ENCODE data around the gene SENP7.
"Not testable (repeated sequence)": the region's sequence is repeated elsewhere in the genome, so short reads cannot be mapped to it uniquely, and the experiment has no call there.

SENP7 gene

GRCh38 chr3:101362406-101362805 lies 150.6 kb downstream of the SENP7 start:
- in situ Hi-C loops (cut with MboI; ENCODE audit: low sequenced_read_pairs): no loop called here

- in situ Hi-C loops (cut with MboI; ENCODE audit: low sequenced_read_pairs): no loop called here
Observed at GRCh38 chr3:101351829-101352228, 161.2 kb downstream of the SENP7 start.

GRCh38 chr3:101340591-101340990 lies 172.4 kb downstream of the SENP7 start:
- in situ Hi-C loops (cut with MboI; ENCODE audit: low sequenced_read_pairs): no loop called here

- in situ Hi-C loops (cut with MboI; ENCODE audit: low sequenced_read_pairs): no loop called here
Observed at GRCh38 chr3:101333883-101334282, 179.1 kb downstream of the SENP7 start.

GRCh38 chr3:101329016-101329673 lies 183.9 kb downstream of the SENP7 start:
- in situ Hi-C loops (cut with MboI; ENCODE audit: low sequenced_read_pairs): no loop called here

- in situ Hi-C loops (cut with MboI; ENCODE audit: low sequenced_read_pairs): no loop called here
Observed at GRCh38 chr3:101325393-101326134, 187.4 kb downstream of the SENP7 start.

DNA sequence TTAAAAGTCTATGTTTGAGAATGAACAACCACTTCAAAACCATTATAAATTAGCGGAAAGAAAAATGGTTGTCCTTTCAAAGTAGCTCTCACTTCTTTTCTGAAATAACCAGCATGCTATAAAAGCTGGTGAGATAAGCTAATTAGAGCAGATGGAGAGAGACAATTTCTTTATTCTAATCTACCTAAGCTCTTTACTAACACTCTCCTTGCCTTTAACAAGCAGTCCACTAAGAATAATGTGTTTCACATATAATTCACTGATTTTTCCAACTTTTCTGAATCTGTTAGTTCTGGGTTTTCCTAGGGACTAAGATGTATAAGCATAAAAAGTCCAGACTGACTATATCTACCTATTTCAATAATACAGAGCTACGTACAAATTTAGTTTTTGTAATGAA lies 192.5 kb downstream of the SENP7 start, which contains the start of gene IMPG2:
Gene IMPG2, minus strand, starts transcription at position 101 of the 400 bp plus-strand sequence. CDS start 203 bp downstream, outside the sequence.
- in situ Hi-C loops (cut with MboI; ENCODE audit: low sequenced_read_pairs): no loop called here

DNA sequence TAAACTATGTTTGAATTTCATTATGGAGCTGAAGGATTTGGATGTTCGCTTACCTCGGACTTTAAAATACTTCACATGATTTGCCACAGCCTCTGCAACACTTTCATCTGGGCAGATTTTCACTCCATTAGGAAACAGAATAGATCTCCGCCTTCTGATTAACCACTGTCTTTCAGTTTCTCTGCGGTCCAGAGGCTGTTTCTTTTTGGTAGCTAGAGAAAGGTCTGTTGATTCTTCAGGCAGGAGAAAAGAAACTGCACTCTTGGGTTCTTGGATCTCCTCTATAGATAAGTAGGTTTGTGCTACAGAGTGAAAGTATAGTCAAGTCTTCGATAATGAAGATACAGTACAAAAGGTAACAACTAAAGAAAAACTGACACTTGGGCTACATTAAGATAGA lies 193.5 kb downstream of the SENP7 start:
- in situ Hi-C loops (cut with MboI; ENCODE audit: low sequenced_read_pairs): no loop called here

DNA sequence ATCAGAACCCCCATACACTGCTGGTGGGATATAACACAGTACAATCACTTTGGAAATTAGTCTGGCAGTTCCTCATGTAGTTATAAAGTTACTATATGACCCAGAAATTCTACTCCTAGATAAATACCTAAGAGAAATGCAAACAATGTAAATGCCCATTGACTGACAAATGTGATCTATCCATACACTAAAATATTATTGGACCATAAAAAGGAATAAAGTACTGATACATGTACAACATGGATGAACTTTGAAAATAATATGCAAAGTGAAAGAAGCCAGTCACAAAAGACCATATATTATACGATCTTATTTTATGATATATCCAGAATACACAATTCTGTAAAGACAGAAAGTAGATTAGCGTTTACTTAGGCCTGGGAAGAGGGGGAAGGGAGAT lies 200.5 kb downstream of the SENP7 start:
- in situ Hi-C loops (cut with MboI; ENCODE audit: low sequenced_read_pairs): no loop called here

DNA sequence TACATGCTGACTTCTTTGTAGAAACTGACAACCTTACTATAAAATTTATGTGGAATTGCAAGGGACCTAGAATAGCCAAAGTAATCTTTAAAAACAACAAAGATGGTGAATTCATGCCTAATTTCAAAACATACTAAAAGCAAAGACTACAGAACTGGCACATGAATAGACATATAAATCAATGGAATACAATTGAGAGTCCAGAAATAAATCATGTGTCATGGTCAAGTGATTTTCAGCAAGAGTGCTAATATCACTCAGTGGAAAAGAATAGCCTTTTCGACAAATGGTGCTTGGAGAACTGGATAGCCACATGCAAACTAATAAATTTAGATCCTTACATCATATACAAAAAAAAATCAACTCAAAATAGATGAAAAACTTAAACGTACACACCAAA lies 201.3 kb downstream of the SENP7 start:
- in situ Hi-C loops (cut with MboI; ENCODE audit: low sequenced_read_pairs): no loop called here

- in situ Hi-C loops (cut with MboI; ENCODE audit: low sequenced_read_pairs): no loop called here
Observed at GRCh38 chr3:101310978-101311375, 202.0 kb downstream of the SENP7 start.

GRCh38 chr3:101308147-101308772 lies 204.8 kb downstream of the SENP7 start:
- in situ Hi-C loops (cut with MboI; ENCODE audit: low sequenced_read_pairs): not testable (repeated sequence)

- in situ Hi-C loops (cut with MboI; ENCODE audit: low sequenced_read_pairs): no loop called here
Observed at GRCh38 chr3:101303836-101304235, 209.2 kb downstream of the SENP7 start.

- in situ Hi-C loops (cut with MboI; ENCODE audit: low sequenced_read_pairs): no loop called here
Observed at GRCh38 chr3:101303089-101303731, 209.8 kb downstream of the SENP7 start.

GRCh38 chr3:101300073-101300472 lies 212.9 kb downstream of the SENP7 start:
- in situ Hi-C loops (cut with MboI; ENCODE audit: low sequenced_read_pairs): no loop called here

- in situ Hi-C loops (cut with MboI; ENCODE audit: low sequenced_read_pairs): no loop called here
Observed at GRCh38 chr3:101292027-101292426, 221.0 kb downstream of the SENP7 start.

DNA sequence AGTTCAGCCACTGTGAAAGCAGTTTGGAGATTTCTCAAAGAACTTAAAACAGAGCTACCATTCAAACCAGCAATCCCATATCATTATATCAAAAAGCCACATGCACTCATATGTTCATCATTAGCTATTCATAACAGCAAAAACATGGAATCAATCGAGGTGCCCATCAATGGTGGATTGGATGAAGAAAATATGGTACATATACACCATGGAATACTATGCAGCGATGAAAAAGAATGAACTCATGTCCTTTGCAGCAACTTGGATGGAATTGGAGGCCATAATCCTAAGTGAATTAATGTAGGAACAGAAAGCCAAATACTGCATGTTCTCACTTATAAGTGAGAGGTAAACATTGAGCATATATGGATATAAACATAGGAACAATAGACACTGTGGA lies 224.7 kb downstream of the SENP7 start:
- in situ Hi-C loops (cut with MboI; ENCODE audit: low sequenced_read_pairs): no loop called here

- in situ Hi-C loops (cut with MboI; ENCODE audit: low sequenced_read_pairs): no loop called here
Observed at GRCh38 chr3:101284757-101285156, 228.3 kb downstream of the SENP7 start.

DNA sequence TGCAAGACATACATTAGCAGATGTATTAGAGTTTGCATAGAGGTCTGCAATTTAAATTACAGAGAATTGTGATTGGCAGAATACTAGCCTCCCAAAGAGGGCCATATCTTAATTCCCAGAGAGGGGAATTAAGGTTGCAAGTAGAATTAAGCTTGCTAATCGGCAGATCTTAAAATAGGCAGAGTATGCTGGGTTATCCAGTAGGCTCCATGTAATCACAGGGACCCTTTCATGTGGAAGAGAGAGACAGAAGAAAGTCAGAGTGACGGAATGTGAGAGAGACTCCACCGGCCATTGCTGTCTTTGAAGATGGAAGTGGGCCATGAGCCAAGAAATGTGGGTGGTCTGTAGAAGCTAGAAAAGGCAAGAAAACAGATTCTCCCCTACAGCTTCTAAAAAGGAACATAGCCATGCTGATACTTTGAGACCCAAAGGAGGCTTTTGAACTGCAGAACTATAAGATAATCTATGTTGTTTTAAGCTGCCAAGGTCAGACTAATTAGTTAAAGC lies 231.4 kb downstream of the SENP7 start:
- in situ Hi-C loops (cut with MboI; ENCODE audit: low sequenced_read_pairs): no loop called here

DNA sequence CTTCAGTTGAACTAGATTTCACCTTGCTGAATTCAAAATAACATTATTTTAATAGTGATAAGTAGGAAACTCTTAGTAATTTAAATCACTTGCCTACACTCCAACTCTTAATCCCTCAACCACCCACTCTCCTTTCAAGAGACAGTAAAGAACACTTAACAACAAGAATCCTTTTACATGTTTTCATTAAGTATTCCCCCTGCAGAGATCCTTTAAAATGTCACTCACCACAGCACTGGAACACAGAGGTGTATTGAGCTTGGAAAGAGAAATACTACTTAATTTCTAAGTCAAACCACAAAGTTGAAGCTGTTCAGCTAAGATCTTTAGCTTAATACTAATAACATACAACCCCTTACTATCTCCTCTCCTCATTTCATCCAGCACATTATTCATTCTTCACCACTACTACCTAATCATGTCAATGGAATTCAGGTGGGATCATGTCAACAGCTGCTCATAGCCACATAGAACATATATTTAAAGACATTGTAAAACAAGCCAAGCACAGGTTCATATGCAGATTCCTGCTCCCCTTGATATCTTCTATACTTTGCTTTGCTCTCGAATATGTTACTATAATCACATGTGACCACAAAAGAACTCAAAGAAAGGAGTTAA lies 233.1 kb downstream of the SENP7 start:
- in situ Hi-C loops (cut with MboI; ENCODE audit: low sequenced_read_pairs): no loop called here

- in situ Hi-C loops (cut with MboI; ENCODE audit: low sequenced_read_pairs): no loop called here
Observed at GRCh38 chr3:101279162-101279561, 233.8 kb downstream of the SENP7 start.

All from HL-60/S4 treated with phorbol 12-myristate 13-acetate at 8.2 ng/mL for 4 days and 3 days (cell line).